IMR-90 (cell line): ENCODE results near the gene MICAL3.

Experiments
- BHLHE40 ChIP-seq: fragments of 150-350 bp; IDR thresholded peaks from 2 replicates; pipeline ENCODE4 v1.6.1; 2016; ENCODE audit warnings: mild to moderate bottlenecking, low read depth, low read length
- CEBPB ChIP-seq: IDR thresholded peaks from 2 replicates; pipeline ENCODE4 v1.6.1; 2012; ENCODE audit warnings: low read depth, low read length, improper control_type of control experiment
- CHD1 ChIP-seq: IDR thresholded peaks from 2 replicates; pipeline ENCODE4 v1.6.1; 2012; ENCODE audit warnings: low read depth, low read length, improper control_type of control experiment
- FOS ChIP-seq: fragments of 150-350 bp; IDR thresholded peaks from 2 replicates; pipeline ENCODE4 v1.6.1; 2016; ENCODE audit warnings: low read depth, low read length
- MAFK ChIP-seq: IDR thresholded peaks from 2 replicates; pipeline ENCODE4 v1.6.1; 2012; ENCODE audit warnings: low read depth, low read length, improper control_type of control experiment
- MAZ ChIP-seq: IDR thresholded peaks from 2 replicates; pipeline ENCODE4 v1.6.1; 2012; ENCODE audit warnings: low read depth, mild to moderate bottlenecking, low read length, improper control_type of control experiment, moderate library complexity, borderline replicate concordance
- MXI1 ChIP-seq: IDR thresholded peaks from 2 replicates; pipeline ENCODE4 v1.6.1; 2012; ENCODE audit warnings: low read depth, mild to moderate bottlenecking, low read length, moderate library complexity, borderline replicate concordance
- POLR2A ChIP-seq: IDR thresholded peaks from 2 replicates; pipeline ENCODE4 v1.6.1; 2012; ENCODE audit warnings: mild to moderate bottlenecking, low read depth, low read length
- RAD21 ChIP-seq: IDR thresholded peaks from 2 replicates; pipeline ENCODE4 v1.6.1; 2012; ENCODE audit warnings: low read length, improper control_type of control experiment
- RCOR1 ChIP-seq: IDR thresholded peaks from 2 replicates; pipeline ENCODE4 v1.6.1; 2012; ENCODE audit warnings: mild to moderate bottlenecking, low read length, improper control_type of control experiment; ENCODE audit not compliant: insufficient replicate concordance
- RFX5 ChIP-seq: IDR thresholded peaks from 2 replicates; pipeline ENCODE4 v1.8.0; 2012; ENCODE audit warnings: low read depth, mild to moderate bottlenecking, low read length, moderate library complexity
- TF ChIP-seq, protein P1 (sequence below): conservative IDR thresholded peaks from 2 replicates; pipeline ENCODE4 v1.5.1; 2012; ENCODE audit warnings: mild to moderate bottlenecking, low read depth, low read length, improper control_type of control experiment

DNA sequence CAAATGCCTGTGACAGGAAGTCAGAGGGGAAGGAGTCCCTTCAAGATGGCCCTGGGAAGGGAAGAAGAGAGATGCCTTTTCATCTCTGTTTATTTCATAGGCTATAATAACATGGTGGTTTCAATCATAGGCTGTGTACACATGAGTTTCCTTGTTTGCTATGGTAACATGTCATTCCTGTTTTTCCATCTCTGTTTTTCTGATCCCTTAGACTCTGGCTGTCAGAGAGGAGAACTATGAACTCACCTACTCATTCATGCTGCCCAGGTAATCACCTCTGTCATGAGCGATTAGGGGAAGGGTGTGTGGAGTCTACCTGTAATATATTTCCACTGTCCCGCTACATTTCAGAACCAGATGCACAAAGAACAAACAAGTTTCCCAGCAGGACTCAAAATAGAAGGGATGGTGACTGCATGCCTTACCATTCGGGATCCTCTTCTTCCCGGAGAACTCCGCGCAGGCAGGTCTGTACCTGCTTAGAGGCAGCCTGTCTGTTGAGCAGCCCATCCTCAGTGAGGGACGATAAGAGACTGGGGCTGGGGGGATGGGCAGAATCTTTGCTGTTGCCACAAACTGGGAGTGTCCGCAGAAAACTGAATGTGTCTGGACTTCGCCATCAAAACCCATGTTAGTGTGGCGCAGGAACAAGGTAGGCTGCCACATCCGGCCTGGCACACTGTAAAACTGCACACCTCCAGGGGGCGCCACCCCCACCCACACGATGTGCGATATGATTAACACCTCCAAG lies 46.4 kb upstream of the MICAL3 start:
- TF ChIP-seq, protein P1, sequence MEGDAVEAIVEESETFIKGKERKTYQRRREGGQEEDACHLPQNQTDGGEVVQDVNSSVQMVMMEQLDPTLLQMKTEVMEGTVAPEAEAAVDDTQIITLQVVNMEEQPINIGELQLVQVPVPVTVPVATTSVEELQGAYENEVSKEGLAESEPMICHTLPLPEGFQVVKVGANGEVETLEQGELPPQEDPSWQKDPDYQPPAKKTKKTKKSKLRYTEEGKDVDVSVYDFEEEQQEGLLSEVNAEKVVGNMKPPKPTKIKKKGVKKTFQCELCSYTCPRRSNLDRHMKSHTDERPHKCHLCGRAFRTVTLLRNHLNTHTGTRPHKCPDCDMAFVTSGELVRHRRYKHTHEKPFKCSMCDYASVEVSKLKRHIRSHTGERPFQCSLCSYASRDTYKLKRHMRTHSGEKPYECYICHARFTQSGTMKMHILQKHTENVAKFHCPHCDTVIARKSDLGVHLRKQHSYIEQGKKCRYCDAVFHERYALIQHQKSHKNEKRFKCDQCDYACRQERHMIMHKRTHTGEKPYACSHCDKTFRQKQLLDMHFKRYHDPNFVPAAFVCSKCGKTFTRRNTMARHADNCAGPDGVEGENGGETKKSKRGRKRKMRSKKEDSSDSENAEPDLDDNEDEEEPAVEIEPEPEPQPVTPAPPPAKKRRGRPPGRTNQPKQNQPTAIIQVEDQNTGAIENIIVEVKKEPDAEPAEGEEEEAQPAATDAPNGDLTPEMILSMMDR = peak; percentile 12; the same call in 1 of the 2 replicates
- TF ChIP-seq POLR2A (no peak), MXI1 (no peak), MAZ (no peak), RAD21 (no peak), MAFK (no peak), RFX5 (no peak), BHLHE40 (no peak), FOS (no peak), RCOR1 (no peak), CEBPB (no peak), CHD1 (no peak)
